Neural progenitor cell (in vitro differentiated cells): ENCODE data around the gene ACAP2.

Source experiments
- CTCF ChIP-seq: fragments of 200-600 bp; sonication (generic); IDR thresholded peaks from 2 replicates; pipeline ENCODE4 v1.5.1; 2017; ENCODE audit warnings: antibody characterized with exemption, mild to moderate bottlenecking
- EZH2phosphoT487 ChIP-seq: fragments of 200-600 bp; sonication (generic); IDR thresholded peaks from 2 replicates; pipeline ENCODE4 v1.6.1; 2017; ENCODE audit warnings: antibody characterized with exemption

GRCh38 chr3:195466251-195466650, 23.4 kb upstream of the ACAP2 start:
- no peak for TF ChIP-seq EZH2phosphoT487
- TF ChIP-seq CTCF: no peak
